Measurements from ENCODE around the gene NFATC2. TPM values are rescaled to one million over a fixed set of nuclear protein-coding genes. Genes with fewer than 3 reads are reported as not detected.

NFATC2 gene
- total RNA-seq, 4 donors from 2014 or later, result 5.3 to 22.5 (median 11.5) TPM

DNA sequence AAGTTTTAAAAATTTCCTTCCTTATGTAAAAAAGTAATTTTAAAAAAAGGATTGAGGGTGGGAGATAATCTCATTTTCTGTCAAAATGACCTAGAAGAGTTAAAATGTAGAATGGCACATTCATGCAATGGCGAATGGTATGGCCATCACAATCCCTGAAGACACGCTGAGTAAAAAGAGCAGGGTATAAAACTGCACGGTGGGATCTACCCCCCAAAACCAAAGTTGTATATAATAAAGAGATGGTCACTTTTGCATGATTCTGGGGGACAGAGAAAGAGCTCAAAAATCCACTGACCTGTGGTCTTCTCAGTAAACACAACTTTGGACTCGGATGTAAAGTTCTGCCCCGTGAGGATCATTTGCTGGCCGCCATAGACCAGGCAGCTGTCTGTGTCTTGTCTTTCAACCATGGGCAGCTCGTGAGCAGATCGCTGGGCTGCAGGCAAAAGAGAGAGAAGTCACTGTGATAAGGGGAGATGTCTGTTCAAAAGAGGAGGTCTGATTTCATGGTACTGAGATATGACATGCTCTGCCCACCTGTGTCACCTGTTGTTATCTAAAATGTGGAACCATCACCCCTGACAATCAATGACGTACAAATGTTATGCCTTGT lies 88.2 kb downstream of the NFATC2 start:
- TF ChIP-seq POLR2A (IDR thresholded peaks at IDR 0.05) (no peak), POLR2AphosphoS5 (IDR thresholded peaks at IDR 0.05) (no peak), EP300 (IDR thresholded peaks at IDR 0.05; ENCODE audit: low read depth) (no peak)
- TF ChIP-seq, protein P1, sequence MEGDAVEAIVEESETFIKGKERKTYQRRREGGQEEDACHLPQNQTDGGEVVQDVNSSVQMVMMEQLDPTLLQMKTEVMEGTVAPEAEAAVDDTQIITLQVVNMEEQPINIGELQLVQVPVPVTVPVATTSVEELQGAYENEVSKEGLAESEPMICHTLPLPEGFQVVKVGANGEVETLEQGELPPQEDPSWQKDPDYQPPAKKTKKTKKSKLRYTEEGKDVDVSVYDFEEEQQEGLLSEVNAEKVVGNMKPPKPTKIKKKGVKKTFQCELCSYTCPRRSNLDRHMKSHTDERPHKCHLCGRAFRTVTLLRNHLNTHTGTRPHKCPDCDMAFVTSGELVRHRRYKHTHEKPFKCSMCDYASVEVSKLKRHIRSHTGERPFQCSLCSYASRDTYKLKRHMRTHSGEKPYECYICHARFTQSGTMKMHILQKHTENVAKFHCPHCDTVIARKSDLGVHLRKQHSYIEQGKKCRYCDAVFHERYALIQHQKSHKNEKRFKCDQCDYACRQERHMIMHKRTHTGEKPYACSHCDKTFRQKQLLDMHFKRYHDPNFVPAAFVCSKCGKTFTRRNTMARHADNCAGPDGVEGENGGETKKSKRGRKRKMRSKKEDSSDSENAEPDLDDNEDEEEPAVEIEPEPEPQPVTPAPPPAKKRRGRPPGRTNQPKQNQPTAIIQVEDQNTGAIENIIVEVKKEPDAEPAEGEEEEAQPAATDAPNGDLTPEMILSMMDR (IDR thresholded peaks at IDR 0.05), result no peak
- intact Hi-C loops (cut with DNase I; ENCODE audit: low total_unique reads) (no loop called here), in situ Hi-C loops (cut with MboI; ENCODE audit: low pct_ligation_motif_present in 1 of 4, low pct_unique_long_range_greater_than_20kb in 1 of 4, low sequenced_read_pairs in 3 of 4) (no loop called here)
- Histone ChIP-seq H3K27ac (no peak overlapping the region), H3K9me3 (no peaks in the 10 kb centered on the region), H3K27me3 (no peaks in the 10 kb centered on the region), H3K4me1 (peaks cover 3 to 22% (median 21%) of the 10 kb centered on the region in 4 donors), H3K4me3 (no peak overlapping the region), H3K36me3 (no peaks in the 10 kb centered on the region)
- no peak for DNase-seq
- WGBS, 2 donors (ENCODE audit: low coverage in 1 of 2), result 91 to 97% methylated on average over 9 of the region's 9 CpGs

DNA sequence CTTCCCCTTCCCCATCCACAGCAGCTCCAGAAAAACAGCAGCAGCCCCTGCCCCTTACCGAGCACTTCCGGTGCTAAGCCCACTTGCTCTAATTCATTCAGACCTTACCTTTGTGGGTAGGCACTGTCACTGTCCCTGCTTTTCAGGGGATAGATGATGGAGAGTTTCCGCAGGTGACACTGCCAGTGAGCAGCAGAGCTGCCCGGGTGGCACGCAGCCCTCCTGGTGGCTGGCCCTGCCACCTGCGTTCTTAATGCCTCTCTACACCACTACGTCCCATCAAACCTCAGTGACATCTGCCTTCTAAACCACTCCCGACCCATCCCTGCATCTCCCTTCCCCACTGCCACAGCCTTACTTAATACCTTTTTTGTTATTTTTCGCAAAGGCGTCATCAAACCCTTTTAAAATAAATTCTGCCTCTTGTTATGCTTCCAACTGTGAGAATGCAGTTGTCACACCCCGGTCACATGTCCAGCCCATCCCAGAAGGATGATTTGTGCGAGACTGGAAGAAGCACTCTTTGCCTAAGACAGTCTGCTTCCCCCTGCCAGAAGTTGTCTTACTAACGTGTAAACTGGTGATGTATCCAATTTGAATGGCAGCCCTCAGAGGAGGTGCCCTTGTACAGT lies 89.7 kb downstream of the NFATC2 start:
- Histone ChIP-seq H3K4me1 (peaks cover 6 to 34% (median 21%) of the 10 kb centered on the region in 4 donors), H3K36me3 (no peaks in the 10 kb centered on the region), H3K27ac (no peak overlapping the region), H3K27me3 (no peaks in the 10 kb centered on the region), H3K9me3 (no peaks in the 10 kb centered on the region), H3K4me3 (no peak overlapping the region)
- in situ Hi-C loops (cut with MboI; ENCODE audit: low pct_ligation_motif_present in 1 of 4, low pct_unique_long_range_greater_than_20kb in 1 of 4, low sequenced_read_pairs in 3 of 4) (no loop called here), intact Hi-C loops (cut with DNase I; ENCODE audit: low total_unique reads) (no loop called here)
- TF ChIP-seq POLR2AphosphoS5 (IDR thresholded peaks at IDR 0.05), result no peak
- TF ChIP-seq EP300 (IDR thresholded peaks at IDR 0.05; ENCODE audit: low read depth), result no peak
- TF ChIP-seq, protein P1 (IDR thresholded peaks at IDR 0.05), result no peak
- TF ChIP-seq POLR2A (IDR thresholded peaks at IDR 0.05), result no peak
- DNase-seq, result no peak
- WGBS, 2 donors (ENCODE audit: low coverage in 1 of 2), result 96 to 97% methylated on average over 9 to 13 of the region's 13 CpGs

DNA sequence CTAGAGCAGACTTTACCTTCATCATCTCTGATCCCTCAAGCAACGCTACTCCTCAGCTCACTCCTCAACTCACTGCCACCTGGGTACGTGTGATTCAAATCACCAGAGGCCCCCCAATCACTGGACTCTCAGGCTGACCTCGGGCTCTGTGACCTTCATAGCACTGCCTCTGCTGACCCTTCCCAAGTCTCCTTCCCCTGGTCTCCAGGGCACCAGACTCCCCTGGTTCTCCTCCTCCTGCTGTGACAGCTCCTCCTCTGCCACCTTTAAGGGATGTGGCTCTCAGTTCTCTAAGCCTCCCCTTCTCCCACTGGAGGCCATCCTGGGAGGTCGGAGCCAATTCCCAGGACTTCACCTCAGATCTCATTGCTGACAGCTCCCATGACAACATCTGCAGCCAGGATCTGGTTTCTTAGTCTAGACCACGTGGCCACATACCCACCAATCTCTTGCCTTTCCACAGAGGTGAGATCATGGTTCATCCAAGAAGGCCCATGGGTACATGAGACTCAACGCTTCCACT lies 90.4 kb downstream of the NFATC2 start:
- no peaks in the 10 kb centered on the region for H3K9me3 ChIP-seq
- no peaks in the 10 kb centered on the region for H3K36me3 ChIP-seq
- 94 to 96% methylated on average over 3 to 6 of the region's 6 CpGs for WGBS, 2 donors (ENCODE audit: low coverage in 1 of 2)
- H3K4me3 ChIP-seq, result no peak overlapping the region
- H3K27me3 ChIP-seq, result no peaks in the 10 kb centered on the region
- in situ Hi-C loops (cut with MboI; ENCODE audit: low pct_ligation_motif_present in 1 of 4, low pct_unique_long_range_greater_than_20kb in 1 of 4, low sequenced_read_pairs in 3 of 4), result no loop called here
- H3K4me1 ChIP-seq, result peaks cover 6 to 30% (median 14%) of the 10 kb centered on the region in 4 donors
- TF ChIP-seq EP300 (IDR thresholded peaks at IDR 0.05; ENCODE audit: low read depth) (no peak), POLR2AphosphoS5 (IDR thresholded peaks at IDR 0.05) (no peak)
- TF ChIP-seq, protein P1 (IDR thresholded peaks at IDR 0.05), result no peak
- no peak for DNase-seq
- H3K27ac ChIP-seq, result no peak overlapping the region
- intact Hi-C loops (cut with DNase I; ENCODE audit: low total_unique reads), result no loop called here

DNA sequence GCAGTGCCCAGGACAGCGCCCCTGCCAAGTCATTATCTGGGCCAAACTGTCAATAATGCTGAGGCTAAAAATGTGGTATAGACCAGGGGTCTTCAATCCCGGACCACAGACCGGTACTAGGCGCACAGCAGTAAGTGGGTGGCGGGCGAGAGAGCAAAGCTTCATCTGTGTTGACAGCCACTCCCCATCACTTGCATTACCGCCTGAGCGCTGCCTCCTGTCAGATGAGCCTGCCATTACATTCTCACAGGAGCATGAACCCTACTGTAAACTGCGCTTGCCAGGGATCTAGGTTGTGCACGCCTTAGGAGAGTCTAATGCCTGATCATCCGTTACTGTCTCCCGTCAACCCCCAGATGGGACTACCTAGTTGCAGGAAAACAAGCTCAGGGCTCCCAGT lies 91.0 kb downstream of the NFATC2 start:
- DNase-seq, result no peak
- Histone ChIP-seq H3K27ac (no peak overlapping the region), H3K4me1 (peaks cover 6 to 30% (median 12%) of the 10 kb centered on the region in 4 donors), H3K4me3 (no peak overlapping the region), H3K9me3 (no peaks in the 10 kb centered on the region), H3K27me3 (no peaks in the 10 kb centered on the region), H3K36me3 (no peaks in the 10 kb centered on the region)
- TF ChIP-seq, protein P1 (IDR thresholded peaks at IDR 0.05), result no peak
- no peak for TF ChIP-seq POLR2A (IDR thresholded peaks at IDR 0.05)
- no peak for TF ChIP-seq EP300 (IDR thresholded peaks at IDR 0.05; ENCODE audit: low read depth)
- TF ChIP-seq POLR2AphosphoS5 (IDR thresholded peaks at IDR 0.05), result no peak
- intact Hi-C loops (cut with DNase I; ENCODE audit: low total_unique reads) (no loop called here), in situ Hi-C loops (cut with MboI; ENCODE audit: low pct_ligation_motif_present in 1 of 4, low pct_unique_long_range_greater_than_20kb in 1 of 4, low sequenced_read_pairs in 3 of 4) (no loop called here)
- WGBS, 2 donors (ENCODE audit: low coverage in 1 of 2), result 93 to 100% methylated on average over 1 to 12 of the region's 12 CpGs
